IPS-NIHi7 (cell line): ENCODE measurements around the gene SOCS1.

ENCODE experiments used
- DNase-seq: peaks from one replicate; pipeline ENCODE4 v3.0.0; 2012; ENCODE audit warnings: mixed read lengths; ENCODE audit errors: extremely low spot score

Gene SOCS1

DNA sequence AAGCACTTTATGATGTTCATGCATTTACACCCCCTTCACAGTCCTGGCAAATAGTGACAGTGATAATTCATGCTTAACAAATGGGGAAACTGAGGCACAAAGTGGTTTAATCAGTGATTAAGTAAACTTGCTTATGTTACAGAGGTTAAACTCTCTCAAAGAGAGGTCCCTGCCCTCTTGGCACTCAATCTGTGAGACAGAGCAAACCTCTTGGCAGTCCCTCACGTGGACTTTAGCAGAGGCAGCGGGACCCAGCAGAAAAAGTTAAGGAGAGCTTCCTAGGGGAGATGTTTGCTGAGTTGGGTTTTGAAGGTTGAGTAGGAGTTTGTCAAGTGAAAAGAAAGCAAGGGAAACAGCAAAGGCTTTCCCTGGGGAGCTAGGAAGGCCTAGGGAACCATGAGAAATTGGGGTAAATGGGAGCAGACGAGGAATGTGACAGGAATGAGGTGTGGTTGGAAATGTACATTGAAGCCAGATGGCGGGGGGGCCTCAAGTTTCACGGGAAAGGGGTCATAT, 10.7 kb downstream of the SOCS1 start:
- no peak for DNase-seq

GRCh38 chr16:11242658-11243057, 13.3 kb downstream of the SOCS1 start:
- DNase-seq: no peak

DNA sequence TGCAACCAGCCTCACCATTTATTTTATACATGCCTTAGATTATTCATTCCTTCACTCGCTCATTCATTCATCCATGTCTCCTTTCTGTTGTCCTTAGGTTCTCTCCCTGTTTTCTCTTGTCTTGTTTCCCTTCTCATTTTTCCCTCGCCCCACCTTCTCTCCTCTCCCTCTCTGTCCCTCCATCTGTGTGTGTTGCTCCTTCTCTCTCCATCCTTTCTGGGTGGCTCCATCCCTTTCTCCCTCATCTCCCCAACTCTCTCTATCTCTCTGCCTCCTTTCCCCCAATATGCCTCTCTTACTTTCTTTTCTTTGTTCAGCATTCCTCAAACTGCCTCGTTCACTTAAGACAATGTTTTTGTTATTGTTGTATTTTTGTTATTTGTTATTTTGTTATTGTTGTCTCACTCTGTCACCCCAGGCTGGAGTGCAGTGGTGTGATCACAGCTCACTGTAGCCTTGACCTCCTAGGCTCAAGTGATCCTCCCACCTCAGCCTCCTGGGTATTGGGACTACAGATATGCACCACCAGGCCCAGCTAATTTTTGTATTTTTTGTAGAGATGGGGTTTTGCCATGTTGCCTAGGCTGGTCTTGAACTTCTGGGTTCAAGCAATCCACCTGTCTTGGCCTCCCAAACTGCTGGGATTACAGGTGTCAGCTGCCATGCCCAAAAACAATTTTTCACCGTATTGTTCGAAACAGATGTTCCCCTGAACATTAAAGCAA, 14.4 kb downstream of the SOCS1 start:
- DNase-seq: no peak

DNA sequence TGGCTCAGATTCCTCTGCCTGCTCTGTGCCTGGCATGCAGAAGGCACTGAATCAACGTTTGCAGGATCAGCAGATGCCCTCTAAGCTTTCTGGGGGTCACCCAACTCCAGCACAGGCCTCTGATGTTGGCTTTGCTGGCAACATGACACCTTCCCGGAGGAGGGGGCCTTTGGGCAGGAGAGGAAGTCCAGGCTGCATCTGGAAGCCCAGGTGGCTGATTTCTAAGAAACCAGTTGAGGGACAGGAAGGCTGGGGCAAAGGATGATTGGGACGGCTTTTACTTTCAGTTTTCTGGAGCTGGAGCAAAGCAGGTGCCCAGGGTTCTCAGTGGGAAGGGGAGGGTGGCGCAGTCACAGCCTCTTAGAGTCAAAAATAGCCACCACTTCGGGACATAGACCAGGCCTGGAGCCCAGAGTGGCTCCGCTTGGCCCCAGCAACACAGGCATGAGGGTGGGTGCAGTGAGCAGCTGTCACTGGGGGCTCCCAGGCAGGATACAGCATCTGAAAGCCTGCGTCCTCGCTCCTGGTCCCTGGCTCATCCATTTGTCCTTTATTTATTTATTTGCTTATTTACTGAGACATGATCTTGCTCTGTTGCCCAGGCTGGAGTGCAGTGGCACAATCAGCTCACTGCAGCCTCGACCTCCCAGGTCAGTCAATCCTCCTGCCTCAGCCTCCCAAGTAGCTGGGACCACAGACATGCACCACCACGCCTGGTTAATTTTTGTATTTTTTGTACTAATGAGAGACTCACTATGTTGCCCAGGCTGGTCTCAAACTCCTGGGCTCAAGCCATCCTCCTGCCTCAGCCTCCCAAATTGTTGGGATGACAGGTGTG, 15.1 kb downstream of the SOCS1 start:
- DNase-seq: no peak

DNA sequence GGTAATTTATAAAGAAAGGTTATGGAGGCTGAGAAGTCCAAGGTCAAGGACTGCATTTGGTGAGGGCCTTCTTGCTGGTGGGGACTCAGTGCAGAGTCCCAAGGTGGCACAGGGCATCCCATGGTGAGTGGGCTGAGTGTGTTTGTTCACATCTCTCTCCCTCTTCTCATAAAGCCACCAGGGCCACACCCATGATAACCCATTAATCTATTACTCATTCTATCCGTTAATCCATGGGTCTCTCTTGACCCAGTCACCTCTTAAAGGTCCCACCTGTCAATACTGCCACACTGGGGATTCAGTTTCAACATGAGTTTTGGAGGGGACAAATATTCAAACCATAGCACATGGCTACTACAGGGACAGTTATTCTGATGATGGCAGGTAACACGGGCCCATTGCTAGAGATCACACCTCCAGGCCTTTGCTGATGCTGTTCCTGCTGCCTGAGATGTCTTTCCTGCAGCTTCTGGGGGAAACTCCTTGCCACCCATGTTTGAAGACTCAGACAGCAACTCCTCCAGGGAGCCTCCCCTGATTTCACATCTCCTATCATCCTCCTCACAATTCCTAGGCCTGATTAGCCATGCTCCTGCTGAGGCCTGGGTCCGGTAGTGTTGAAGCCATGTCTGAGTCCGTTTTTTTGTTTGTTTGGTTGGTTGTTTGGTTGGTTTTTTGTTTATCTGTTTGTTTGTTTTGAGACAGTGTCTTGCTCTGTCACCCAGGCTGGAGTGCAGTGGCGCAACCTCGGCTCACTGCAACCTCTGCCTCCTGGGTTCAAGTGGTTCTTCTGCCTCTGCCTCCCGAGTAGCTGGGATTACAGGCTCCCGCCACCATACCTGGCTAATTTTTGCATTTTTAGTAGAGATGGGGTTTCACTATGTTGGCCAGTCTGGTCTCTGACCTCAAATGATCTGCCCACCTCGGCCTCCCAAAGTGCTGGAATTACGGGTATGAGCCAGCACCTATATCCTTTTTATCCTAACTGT, 16.1 kb downstream of the SOCS1 start:
- DNase-seq: no peak

GRCh38 chr16:11238272-11239202, 17.5 kb downstream of the SOCS1 start:
- DNase-seq: peak; percentile 58

- DNase-seq: no peak
Observed at GRCh38 chr16:11236461-11237254, 19.3 kb downstream of the SOCS1 start.

DNA sequence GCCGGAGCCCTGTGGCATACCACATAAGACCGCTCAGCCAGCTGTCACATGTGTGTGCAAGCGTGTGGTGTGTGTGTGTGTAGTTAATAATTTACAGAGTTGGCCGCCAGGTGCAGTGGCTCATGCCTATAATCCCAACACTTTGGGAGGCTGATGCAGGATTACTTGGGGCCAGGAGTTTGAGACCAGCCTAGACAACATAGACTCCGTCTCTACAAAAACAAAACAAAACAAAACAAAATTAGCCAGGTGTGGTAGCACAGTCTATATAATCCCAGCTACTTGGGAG, 20.4 kb downstream of the SOCS1 start:
- no peak for DNase-seq

GRCh38 chr16:11234884-11235702, 20.9 kb downstream of the SOCS1 start:
- DNase-seq: no peak

- DNase-seq: no peak
Observed at GRCh38 chr16:11233727-11234376, 22.2 kb downstream of the SOCS1 start.

DNA sequence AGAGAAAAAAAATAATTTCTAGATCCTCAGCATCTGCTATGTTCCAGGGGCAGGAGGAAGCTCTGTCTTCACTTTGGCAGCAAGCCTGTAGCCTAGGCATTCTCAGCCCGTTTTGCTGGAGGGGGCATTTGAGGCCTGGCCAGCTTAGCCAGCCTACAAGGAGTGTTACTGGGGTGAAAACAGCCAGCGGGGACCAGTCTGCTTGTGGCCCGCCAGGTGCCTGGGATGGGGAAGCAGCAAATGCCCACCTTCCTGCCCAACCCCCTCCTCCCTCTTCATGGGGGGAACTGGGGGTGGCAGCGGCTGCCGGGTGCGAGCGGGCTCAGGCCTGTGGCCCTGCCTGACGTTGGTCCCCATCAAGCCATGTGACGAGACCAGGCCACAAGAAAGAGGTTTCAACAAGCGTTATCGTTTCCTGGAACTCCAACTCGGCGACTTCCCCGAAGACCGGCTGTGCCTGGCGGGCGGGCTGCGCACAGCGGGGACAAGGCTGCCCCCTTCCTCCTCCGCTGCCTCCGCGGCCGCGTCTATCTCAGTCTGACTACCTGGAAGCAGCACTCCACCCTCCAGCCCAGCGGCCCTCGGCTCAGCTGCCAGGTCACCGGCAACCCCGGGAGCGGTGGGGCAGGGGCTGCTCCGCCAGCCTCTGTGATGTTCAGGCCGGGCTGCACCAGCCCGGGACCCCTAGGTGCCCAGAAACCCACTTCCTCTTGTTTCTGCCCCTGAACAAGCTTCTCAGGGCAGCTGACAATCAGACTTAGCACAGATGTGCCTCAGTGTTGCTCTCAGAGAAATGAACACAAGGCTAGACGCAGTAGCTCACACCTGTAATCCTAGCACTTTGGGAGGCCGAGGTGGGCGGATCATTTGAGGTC, 22.9 kb downstream of the SOCS1 start:
- DNase-seq: peak; percentile 65

DNA sequence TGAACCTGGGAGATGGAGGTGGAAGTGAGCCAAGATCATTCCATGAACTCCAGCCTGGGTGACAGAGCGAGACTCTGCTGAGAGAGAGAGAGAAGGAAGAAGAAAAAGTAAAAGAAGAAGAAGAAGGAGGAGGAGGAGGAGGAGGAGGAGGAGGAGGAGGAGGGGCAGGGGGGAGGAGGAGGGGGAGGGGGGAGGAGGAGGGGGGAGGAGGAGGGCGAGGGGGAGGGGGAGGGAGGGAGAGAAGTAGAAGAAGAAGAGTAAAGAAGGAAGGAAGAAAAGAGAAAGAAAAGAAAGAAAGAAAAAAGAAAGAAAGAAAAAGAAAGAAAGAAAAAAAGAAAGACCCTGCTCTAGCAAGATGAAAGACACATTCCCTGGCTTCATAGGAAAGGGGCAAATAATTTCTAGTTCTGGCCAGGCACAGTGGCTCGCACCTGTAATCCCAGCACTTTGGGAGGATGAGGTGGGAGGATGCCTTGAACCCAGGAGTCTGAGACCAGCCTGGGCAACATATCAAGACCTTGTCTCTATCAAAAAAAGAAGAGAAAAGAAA, 23.6 kb downstream of the SOCS1 start:
- DNase-seq: no peak

- no peak for DNase-seq
Observed at GRCh38 chr16:11231367-11231970, 24.5 kb downstream of the SOCS1 start.

GRCh38 chr16:11229906-11230305, 26.1 kb downstream of the SOCS1 start:
- no peak for DNase-seq

DNA sequence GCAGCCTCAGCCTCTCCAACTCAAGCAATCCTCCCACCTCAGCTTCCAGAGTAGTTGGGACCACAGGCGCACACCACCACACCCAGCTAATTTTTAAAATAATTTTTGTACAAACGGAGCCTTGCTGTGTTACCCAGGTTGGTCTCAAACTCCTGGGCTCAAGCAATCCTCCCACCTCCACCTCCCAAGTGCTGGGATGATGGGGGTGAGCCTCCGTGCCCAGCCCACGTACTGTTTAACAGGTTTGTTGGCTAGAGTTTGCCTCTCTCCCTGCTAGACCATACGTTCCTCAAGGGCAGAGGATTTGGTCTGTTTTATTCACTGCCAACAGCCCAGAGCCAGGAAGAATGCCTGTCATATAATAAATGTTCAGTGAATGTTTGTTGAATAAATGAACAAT, 26.6 kb downstream of the SOCS1 start:
- no peak for DNase-seq

DNA sequence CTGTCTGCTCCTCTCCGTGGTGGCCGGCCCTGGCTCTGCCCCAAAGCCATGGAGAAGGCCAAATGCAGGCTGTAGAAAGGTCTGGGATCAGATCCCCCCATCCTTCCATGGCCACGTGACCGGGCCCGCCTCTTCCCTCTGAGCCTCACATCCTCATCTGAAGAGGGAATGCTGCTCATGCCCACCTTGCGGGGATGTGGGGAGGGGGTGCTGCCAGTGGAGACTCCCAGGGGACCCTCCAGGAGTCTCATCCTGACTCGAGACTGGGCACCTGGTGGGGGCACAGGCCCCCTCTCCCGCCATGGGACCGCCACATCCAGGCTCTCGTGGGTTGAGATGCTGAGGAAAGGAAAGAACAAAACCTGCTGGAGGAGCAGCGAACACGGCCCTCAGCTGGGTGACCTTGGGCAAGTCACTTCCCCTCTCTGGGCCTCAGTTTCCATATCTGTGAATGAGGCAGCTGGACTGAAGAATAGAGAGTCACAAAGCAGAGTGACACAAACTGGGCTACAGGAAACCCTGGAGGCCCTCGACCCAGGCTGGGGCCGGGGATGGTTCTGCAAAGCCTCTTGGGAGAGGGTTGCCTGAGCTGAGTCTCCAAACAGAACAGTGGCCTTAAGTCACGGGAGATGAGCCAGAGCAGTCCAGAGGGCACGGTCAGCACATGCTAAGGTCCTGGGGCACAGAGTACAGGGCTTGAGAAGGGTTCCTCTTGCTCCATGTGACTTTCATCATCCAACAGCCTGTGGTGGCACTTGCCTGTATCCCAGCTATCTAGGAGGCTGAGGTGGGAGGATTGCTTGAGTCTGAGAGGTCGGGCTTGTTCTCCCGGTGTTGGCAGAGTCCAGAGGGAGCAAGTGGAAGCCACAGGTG, 30.1 kb downstream of the SOCS1 start:
- no peak for DNase-seq
